Naive B cell (primary cell): ENCODE measurements around the gene SLC7A1. TPM values are rescaled to one million over a fixed set of nuclear protein-coding genes. Genes with fewer than 3 reads are reported as not detected.

Experiments used
- ATAC-seq, 2 donors: fragments of 150-1000 bp; cut with Tn5 transposase; 2 replicates each; pipeline ENCODE4 v1.10.0; 2021; ENCODE audit warnings: low read depth in 2 of 2, mild to moderate bottlenecking in 2 of 2, moderate library complexity in 2 of 2
- DNase-seq: peaks from one replicate; pipeline ENCODE4 v3.0.0; 2022
- H3K27ac Mint-ChIP-seq, 6 donors: one replicate each; pipeline ENCODE4 v1.8.0; 2020 to 2022; ENCODE audit warnings: mild to moderate bottlenecking in 6 of 6, mixed read lengths in 6 of 6, moderate library complexity in 5 of 6, inconsistent platforms in 2 of 6
- H3K27me3 Mint-ChIP-seq, 3 donors: one replicate each; pipeline ENCODE4 v1.8.0; 2021 to 2022; ENCODE audit warnings: mixed read lengths in 3 of 3, mild to moderate bottlenecking in 1 of 3
- H3K36me3 Mint-ChIP-seq, 2 donors: one replicate each; pipeline ENCODE4 v1.8.0; 2020 to 2022; ENCODE audit warnings: mixed read lengths in 2 of 2, inconsistent platforms in 1 of 2, mild to moderate bottlenecking in 1 of 2
- H3K4me1 Mint-ChIP-seq, 3 donors: one replicate each; pipeline ENCODE4 v1.8.0; 2020 to 2022; ENCODE audit warnings: mixed read lengths in 3 of 3, inconsistent platforms in 1 of 3, mild to moderate bottlenecking in 1 of 3, moderate library complexity in 1 of 3
- H3K4me3 Mint-ChIP-seq, 8 donors: one replicate each; pipeline ENCODE4 v1.8.0; 2020 to 2022; ENCODE audit warnings: mild to moderate bottlenecking in 8 of 8, mixed read lengths in 8 of 8, moderate library complexity in 8 of 8, inconsistent platforms in 2 of 8
- H3K9me3 Mint-ChIP-seq, 7 donors: one replicate each; pipeline ENCODE4 v1.8.0; 2020 to 2022; ENCODE audit warnings: mixed read lengths in 7 of 7, mild to moderate bottlenecking in 5 of 7, inconsistent platforms in 2 of 7, moderate library complexity in 1 of 7
- polyA plus RNA-seq, 6 donors: library from polyadenylated mRNA; unstranded; fragments of 300-500 nt; fragmentation: Illumina TruSeq; gene quantifications; one replicate each; pipeline ENCODE4 v1.2.3, GENCODE V29; 2021; ENCODE audit warnings: low read depth in 6 of 6

The SLC7A1 gene
- polyA plus RNA-seq, 6 donors from 2014 or later = 2.0 to 5.6 (median 3.8) TPM

GRCh38 chr13:29515372-29515771, 80.1 kb downstream of the SLC7A1 start:
- no peak overlapping the region for H3K4me3 Mint-ChIP-seq
- DNase-seq = no peak
- no peaks in the 10 kb centered on the region for H3K4me1 Mint-ChIP-seq
- no peaks in the 10 kb centered on the region for H3K9me3 Mint-ChIP-seq
- H3K36me3 Mint-ChIP-seq = peaks cover 10 to 24% of the 10 kb centered on the region in 2 donors
- H3K27ac Mint-ChIP-seq = no peak overlapping the region
- H3K27me3 Mint-ChIP-seq = no peaks in the 10 kb centered on the region
- no peak for ATAC-seq

DNA sequence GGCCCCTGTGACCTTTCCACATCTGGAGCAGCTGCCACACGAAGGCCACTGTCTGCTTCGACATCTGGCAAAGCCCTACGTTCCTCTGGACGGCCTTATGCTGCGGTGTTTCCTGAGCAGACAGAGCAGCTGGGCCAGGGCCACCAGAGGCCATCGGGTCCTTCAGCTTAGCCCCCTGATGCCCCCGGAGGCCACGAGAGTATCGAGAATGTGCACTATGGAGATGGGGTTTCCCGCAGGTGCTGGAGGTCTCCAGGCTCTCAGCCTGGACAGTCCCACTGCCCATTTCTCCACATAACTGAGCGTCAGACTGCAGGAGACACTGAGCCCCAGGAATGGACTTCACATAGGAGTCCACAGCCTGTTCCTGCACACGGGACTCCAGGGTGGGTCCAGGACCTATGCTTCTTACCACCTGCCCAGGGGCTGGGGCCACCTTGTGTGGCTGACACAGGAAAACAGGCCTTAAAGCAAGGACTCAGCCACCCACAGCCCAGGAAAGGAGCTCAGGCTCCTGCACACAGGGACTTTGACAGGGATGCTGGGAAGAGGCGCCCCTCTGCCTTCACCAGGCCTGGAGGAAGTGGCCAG, 80.7 kb downstream of the SLC7A1 start:
- DNase-seq (no peak), ATAC-seq (no peak)
- Mint-ChIP-seq H3K27ac (no peak overlapping the region), H3K36me3 (peaks cover 10 to 19% of the 10 kb centered on the region in 2 donors), H3K4me3 (no peak overlapping the region), H3K9me3 (no peaks in the 10 kb centered on the region), H3K4me1 (no peaks in the 10 kb centered on the region), H3K27me3 (no peaks in the 10 kb centered on the region)

DNA sequence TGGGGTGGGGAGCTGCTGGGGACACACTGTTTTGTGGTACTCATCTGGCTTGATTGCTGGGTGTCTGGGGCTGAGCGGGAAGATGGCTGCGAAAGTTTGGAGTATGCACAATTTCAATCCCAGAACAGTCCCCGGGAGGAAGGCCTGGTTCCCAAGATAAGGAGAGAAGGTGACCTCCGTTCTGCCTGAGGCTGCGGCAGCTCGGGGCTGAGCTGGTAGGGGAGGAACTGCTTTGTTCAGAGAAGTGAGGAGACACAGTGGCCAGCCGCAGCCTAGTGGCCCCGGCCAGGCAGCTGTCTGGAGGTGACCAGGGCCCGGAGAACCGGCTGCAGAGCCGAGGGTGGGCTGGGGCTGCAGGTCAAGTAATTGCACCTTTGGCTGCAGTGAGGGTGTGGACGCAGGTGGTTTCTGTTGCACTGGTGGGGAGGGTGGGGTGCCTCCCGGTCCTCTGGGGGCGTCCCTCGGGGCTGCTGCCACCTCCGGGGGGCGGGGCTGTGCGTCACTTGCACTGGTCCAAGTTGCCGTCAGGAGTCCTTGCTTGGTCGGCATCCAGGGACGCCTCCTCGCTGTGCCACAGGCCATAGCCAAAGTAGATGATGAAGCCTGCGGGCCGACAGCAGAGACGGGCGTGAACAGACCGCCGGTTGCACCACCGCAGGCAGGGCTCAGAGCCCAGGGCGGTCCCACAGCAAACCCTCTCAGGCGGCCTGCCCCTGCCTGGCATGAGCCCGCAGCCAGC, 81.3 kb downstream of the SLC7A1 start:
- Mint-ChIP-seq H3K4me3 (peak overlapping the region in 1 of 8 donors; percentile 2), H3K4me1 (no peaks in the 10 kb centered on the region), H3K27ac (peak overlapping the region in 1 of 6 donors; percentile 82), H3K36me3 (peaks cover 10 to 16% of the 10 kb centered on the region in 2 donors), H3K9me3 (no peaks in the 10 kb centered on the region), H3K27me3 (no peaks in the 10 kb centered on the region)
- no peak for ATAC-seq
- DNase-seq = no peak

DNA sequence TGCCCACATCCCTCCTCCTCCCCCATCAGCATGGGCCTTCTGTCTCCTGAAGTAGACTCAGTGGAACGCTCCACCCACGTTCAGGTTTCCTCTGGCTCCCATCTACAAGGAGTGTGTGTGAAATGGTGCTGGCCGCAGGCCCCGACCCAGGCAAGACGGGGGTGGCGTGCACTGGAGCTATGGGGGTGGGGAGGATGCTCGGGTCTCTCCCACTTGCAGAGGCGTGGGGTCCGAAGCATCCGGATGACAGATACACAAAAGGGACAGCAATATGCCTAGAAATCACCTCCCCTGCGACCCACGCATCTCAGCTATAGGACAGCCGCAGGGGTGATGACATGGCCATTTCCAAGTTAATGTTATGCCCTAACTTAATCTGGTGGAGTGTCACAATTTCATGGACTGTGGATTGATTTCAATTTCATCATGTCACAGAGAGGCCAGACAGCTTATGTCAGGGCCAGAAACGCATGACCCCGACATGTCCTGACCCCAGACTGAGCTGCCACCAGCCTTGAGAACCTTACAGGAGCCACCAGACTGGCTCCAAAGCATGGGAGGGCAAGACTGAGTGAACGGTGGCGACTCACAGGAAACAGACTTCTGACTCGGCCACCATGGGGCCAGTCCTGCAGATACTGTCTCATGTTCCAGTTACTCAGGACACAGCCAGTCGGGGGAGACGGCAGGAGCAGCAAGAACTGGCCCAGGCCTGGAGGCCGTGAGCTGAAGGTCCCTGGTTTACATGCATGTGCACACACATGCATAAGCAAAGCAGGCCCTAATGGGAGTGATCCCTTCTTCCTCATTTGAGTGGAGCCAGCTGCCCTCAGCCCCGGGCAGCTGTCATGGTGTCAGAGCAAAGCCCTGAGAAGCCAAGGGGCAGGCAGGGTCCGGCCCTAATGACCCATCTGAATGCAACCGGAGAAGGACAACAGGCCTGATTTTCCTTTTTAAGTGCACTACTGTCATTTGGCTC, 82.2 kb downstream of the SLC7A1 start:
- H3K4me3 Mint-ChIP-seq = peak overlapping the region in 1 of 8 donors; percentile 2
- peak overlapping the region in 4 of 6 donors; percentile 42 to 82 (median 55) for H3K27ac Mint-ChIP-seq
- ATAC-seq (no peak), DNase-seq (no peak)
- no peaks in the 10 kb centered on the region for H3K4me1 Mint-ChIP-seq
- H3K36me3 Mint-ChIP-seq = peaks cover 10 to 16% of the 10 kb centered on the region in 2 donors
- no peaks in the 10 kb centered on the region for H3K27me3 Mint-ChIP-seq
- H3K9me3 Mint-ChIP-seq = no peaks in the 10 kb centered on the region

DNA sequence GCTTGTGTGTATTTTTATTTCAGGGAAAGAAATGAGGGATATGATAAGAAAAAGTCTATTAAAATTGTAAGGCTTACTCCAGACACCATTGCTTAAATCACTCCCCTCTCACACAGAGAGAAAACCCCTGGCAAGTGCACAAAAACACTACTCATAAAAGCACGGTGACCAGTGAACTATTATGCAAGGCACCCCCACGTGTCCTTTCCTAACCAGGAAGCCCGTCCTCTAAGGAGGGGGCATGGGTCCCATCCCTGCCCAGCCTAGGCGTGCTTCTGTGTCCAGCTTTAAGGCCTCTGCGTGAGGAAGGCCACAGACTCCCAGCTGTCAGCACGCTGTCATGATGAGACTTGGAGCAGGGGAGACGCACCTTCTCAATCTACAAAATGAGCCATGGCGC, 83.5 kb downstream of the SLC7A1 start:
- no peak overlapping the region for H3K4me3 Mint-ChIP-seq
- H3K27me3 Mint-ChIP-seq = no peaks in the 10 kb centered on the region
- DNase-seq (no peak), ATAC-seq (no peak)
- no peaks in the 10 kb centered on the region for H3K4me1 Mint-ChIP-seq
- peaks cover 5 to 8% of the 10 kb centered on the region in 2 donors for H3K36me3 Mint-ChIP-seq
- no peak overlapping the region for H3K27ac Mint-ChIP-seq
- H3K9me3 Mint-ChIP-seq = no peaks in the 10 kb centered on the region

DNA sequence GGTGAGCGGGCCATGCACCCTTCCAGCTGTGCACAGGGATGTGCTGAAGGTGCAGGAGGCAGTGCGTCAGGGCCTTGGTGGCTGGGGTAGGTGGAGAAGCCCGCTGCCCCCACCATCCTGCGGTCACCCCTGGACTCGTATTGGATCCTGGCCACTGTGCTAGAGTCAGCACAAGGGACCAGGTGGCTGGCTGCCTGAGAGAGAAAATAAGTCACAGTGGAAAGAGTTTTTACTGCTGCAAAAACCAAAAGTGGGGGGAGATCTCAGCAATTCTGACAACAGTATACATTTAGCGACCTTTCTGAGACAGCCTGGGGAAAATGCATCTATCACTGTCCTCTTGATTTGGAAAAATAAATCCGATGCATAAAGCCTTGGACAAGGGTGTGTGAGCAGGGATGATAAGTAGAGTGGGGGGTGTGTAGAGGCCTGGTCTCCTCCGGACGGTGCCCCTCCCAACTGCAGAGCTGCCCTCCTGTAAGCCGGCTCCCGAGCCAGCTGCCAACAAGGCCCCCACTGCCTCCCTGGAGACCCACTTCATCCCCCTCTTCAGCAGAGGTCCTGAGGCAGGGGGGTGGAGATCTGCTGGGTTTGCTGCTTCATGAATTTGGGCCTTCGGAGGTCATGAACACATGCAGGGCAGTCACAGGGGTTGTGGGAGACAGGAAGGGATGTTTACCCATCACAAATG, 84.2 kb downstream of the SLC7A1 start:
- Mint-ChIP-seq H3K27ac (peak overlapping the region in 2 of 6 donors; percentile 20 to 30), H3K9me3 (no peaks in the 10 kb centered on the region)

DNA sequence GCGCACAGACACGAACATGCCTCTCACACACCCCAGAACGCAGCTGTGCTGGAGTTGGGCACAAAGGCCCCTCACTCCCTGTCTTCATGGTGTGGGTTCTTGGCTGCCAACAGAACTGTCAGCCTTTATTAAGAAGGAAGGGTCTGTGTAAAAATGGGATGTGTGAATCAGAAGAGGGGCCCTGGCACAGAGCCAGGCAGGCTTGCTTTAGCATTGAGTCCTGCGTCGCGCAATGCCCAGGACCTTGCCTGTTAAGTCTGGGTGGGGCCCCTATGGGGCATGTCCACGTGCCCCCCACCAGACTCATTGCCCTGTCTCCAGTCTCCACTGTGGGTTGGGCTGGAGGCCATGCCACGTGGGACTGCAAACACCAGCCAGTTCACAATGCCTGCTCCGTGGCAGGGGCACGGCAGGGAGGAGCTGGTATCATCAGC, 84.8 kb downstream of the SLC7A1 start:
- H3K36me3 Mint-ChIP-seq = peaks cover under 1 to 8% of the 10 kb centered on the region in 2 donors
- H3K4me3 Mint-ChIP-seq = no peak overlapping the region
- no peaks in the 10 kb centered on the region for H3K4me1 Mint-ChIP-seq
- no peak for ATAC-seq
- DNase-seq = no peak
- no peaks in the 10 kb centered on the region for H3K9me3 Mint-ChIP-seq
- H3K27ac Mint-ChIP-seq = no peak overlapping the region
- H3K27me3 Mint-ChIP-seq = peaks cover 0 to 2% (median under 1%) of the 10 kb centered on the region in 3 donors

More for the DNA sequence above, 84.2 kb downstream of the SLC7A1 start:
- H3K27me3 Mint-ChIP-seq = no peaks in the 10 kb centered on the region
- no peak for ATAC-seq
- no peak overlapping the region for H3K4me3 Mint-ChIP-seq
- H3K36me3 Mint-ChIP-seq = peaks cover 5 to 8% of the 10 kb centered on the region in 2 donors
- no peak for DNase-seq
- no peaks in the 10 kb centered on the region for H3K4me1 Mint-ChIP-seq

DNA sequence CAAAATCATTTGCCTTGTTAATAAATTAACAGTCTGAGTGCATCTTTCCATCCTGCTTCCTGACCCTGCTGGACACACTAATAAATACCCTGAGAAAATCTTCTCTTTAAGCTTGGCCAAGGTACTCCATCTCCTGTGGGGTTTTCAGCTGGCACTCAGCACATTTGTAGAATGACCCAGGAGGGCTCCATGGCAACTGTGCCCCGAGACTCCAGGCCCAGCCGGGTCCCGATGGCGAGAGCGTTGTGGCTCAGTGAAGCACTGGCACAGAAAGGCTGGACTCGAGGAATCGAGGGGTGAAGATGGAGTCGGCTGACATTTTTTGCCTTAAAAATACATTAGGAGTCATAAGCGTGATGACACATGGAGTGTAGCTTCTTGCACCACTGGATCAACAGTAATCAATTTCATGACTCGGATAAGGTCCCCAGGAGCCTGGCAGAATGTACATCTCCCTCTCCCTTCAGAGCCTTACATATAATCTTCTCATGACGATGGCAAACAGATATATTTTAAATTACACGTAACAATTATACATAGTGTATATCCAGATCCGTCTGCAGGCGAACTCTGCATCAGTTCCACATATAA, 85.4 kb downstream of the SLC7A1 start:
- no peaks in the 10 kb centered on the region for H3K4me1 Mint-ChIP-seq
- no peak overlapping the region for H3K4me3 Mint-ChIP-seq
- no peak for DNase-seq
- no peaks in the 10 kb centered on the region for H3K9me3 Mint-ChIP-seq
- H3K27ac Mint-ChIP-seq = peak overlapping the region in 1 of 6 donors; percentile 55
- peaks cover under 1 to 6% (median 6%) of the 10 kb centered on the region in 3 donors for H3K27me3 Mint-ChIP-seq
- ATAC-seq = no peak
- peaks cover 0 to 8% of the 10 kb centered on the region in 2 donors for H3K36me3 Mint-ChIP-seq

GRCh38 chr13:29508876-29509252, 86.6 kb downstream of the SLC7A1 start:
- ATAC-seq (no peak), DNase-seq (no peak)
- no peaks in the 10 kb centered on the region for H3K4me1 Mint-ChIP-seq
- peaks cover 6 to 16% (median 16%) of the 10 kb centered on the region in 3 donors for H3K27me3 Mint-ChIP-seq
- H3K27ac Mint-ChIP-seq = peak overlapping the region in 1 of 6 donors; percentile 34
- H3K4me3 Mint-ChIP-seq = no peak overlapping the region
- H3K9me3 Mint-ChIP-seq = no peaks in the 10 kb centered on the region
- H3K36me3 Mint-ChIP-seq = peaks cover 0 to 5% of the 10 kb centered on the region in 2 donors

GRCh38 chr13:29508130-29508875, 87.2 kb downstream of the SLC7A1 start:
- peak; percentile 56 for DNase-seq
- no peak overlapping the region for H3K4me3 Mint-ChIP-seq
- H3K27ac Mint-ChIP-seq = no peak overlapping the region
- peak; percentile 64 to 75 for ATAC-seq
- H3K36me3 Mint-ChIP-seq = no peaks in the 10 kb centered on the region
- peaks cover 11 to 22% (median 21%) of the 10 kb centered on the region in 3 donors for H3K27me3 Mint-ChIP-seq
- no peaks in the 10 kb centered on the region for H3K9me3 Mint-ChIP-seq
- H3K4me1 Mint-ChIP-seq = no peaks in the 10 kb centered on the region

- Mint-ChIP-seq H3K27ac (no peak overlapping the region), H3K27me3 (peaks cover 17 to 30% (median 30%) of the 10 kb centered on the region in 3 donors)
- no peak for ATAC-seq
These were observed 88.1 kb downstream of the SLC7A1 start for GRCh38 chr13:29507356-29507755.

DNA sequence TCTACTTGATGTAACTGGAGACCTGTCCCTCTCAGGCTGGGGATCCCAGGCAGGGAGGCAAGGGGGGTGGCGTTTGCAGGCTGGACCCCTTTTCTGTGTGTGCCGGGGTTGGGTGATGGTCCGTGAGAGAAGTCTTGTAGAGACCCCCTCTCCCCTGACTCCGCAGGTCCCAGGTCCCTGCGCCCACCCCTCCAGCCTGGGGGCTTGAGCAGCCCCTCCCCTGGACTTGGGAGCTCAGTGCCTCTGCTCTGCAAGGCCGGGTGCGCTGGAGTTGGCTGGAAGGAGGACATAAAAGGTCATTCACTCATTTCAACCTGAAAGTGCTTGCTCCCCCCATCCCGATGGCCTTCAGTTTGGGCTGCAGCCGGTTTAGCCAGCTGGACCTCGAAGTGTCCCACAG, 89.5 kb downstream of the SLC7A1 start:
- no peak for ATAC-seq
- DNase-seq = no peak
- H3K27ac Mint-ChIP-seq = no peak overlapping the region
- no peaks in the 10 kb centered on the region for H3K36me3 Mint-ChIP-seq
- H3K9me3 Mint-ChIP-seq = no peaks in the 10 kb centered on the region
- no peak overlapping the region for H3K4me3 Mint-ChIP-seq
- peaks cover 22 to 36% (median 35%) of the 10 kb centered on the region in 3 donors for H3K27me3 Mint-ChIP-seq
- H3K4me1 Mint-ChIP-seq = peaks cover 0 to 3% (median 0%) of the 10 kb centered on the region in 3 donors

More at GRCh38 chr13:29507356-29507755, 88.1 kb downstream of the SLC7A1 start:
- Mint-ChIP-seq H3K9me3 (no peaks in the 10 kb centered on the region), H3K4me1 (peaks cover 0 to 3% (median 0%) of the 10 kb centered on the region in 3 donors), H3K36me3 (no peaks in the 10 kb centered on the region), H3K4me3 (no peak overlapping the region)
- DNase-seq = no peak
